Tibial nerve (tissue), 4 donors: ENCODE data around the gene DYRK1B.

Experiments
- EP300 ChIP-seq, 2 donors: sonication (generic); formaldehyde crosslinking; IDR thresholded peaks; one replicate each; pipeline ENCODE4 v1.6.1; 2017; ENCODE audit warnings: antibody characterized with exemption in 2 of 2, mild to moderate bottlenecking in 1 of 2
- POLR2A ChIP-seq, 2 donors: fragments of 450-650 bp; IDR thresholded peaks; one replicate each; pipeline ENCODE4 v1.6.1; 2017; ENCODE audit warnings: antibody characterized with exemption in 2 of 2, mild to moderate bottlenecking in 2 of 2, moderate library complexity in 2 of 2
- TF ChIP-seq, protein P1 (sequence below), 5 experiments: fragments of 200-600 bp in 3 of 5; fragments of 450-650 bp in 2 of 5; sonication (generic) in 3 of 5; IDR thresholded peaks; one replicate each; pipeline ENCODE4 v1.5.1; 2016 to 2019; ENCODE audit warnings: antibody characterized with exemption in 5 of 5, mild to moderate bottlenecking in 3 of 5, moderate library complexity in 2 of 5

DNA sequence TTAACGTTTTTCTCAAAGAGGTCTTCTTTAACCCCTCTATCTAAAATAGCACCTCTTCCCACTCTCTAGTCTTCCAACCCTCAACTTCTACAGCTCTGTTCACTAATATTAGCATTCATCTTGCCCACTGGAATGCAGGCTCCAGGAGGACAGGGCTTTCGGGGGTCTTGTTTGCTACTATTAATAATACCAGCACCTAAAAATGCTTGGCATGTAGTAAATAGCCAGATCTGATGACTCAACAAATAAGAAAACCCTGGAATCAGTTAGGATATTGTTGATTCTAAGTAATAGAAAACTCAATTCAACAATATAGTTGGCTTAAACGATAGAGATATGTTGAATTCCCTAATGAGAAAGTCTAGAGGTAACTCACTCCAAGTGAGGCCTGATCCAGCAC, 14.2 kb downstream of the DYRK1B start:
- TF ChIP-seq POLR2A (IDR thresholded peaks at IDR 0.05) (no peak), EP300 (IDR thresholded peaks at IDR 0.05) (no peak)
- TF ChIP-seq, protein P1, sequence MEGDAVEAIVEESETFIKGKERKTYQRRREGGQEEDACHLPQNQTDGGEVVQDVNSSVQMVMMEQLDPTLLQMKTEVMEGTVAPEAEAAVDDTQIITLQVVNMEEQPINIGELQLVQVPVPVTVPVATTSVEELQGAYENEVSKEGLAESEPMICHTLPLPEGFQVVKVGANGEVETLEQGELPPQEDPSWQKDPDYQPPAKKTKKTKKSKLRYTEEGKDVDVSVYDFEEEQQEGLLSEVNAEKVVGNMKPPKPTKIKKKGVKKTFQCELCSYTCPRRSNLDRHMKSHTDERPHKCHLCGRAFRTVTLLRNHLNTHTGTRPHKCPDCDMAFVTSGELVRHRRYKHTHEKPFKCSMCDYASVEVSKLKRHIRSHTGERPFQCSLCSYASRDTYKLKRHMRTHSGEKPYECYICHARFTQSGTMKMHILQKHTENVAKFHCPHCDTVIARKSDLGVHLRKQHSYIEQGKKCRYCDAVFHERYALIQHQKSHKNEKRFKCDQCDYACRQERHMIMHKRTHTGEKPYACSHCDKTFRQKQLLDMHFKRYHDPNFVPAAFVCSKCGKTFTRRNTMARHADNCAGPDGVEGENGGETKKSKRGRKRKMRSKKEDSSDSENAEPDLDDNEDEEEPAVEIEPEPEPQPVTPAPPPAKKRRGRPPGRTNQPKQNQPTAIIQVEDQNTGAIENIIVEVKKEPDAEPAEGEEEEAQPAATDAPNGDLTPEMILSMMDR (IDR thresholded peaks at IDR 0.05) = no peak
